Germinal center (tissue), 1 donor: ENCODE results near the gene NELFCD.

ENCODE experiments used
- DNase-seq: peaks from one replicate; pipeline ENCODE4 v3.0.0; 2012; ENCODE audit warnings: mixed read lengths, low spot score

The NELFCD gene

GRCh38 chr20:58994390-58995159 is 13.5 kb downstream of the NELFCD start:
- no peak for DNase-seq

- no peak for DNase-seq
These were observed 14.6 kb downstream of the NELFCD start for GRCh38 chr20:58995461-58996225.

GRCh38 chr20:58996226-58996611 is 15.2 kb downstream of the NELFCD start:
- no peak for DNase-seq

GRCh38 chr20:58997141-58997770 is 16.2 kb downstream of the NELFCD start:
- DNase-seq: no peak

DNA sequence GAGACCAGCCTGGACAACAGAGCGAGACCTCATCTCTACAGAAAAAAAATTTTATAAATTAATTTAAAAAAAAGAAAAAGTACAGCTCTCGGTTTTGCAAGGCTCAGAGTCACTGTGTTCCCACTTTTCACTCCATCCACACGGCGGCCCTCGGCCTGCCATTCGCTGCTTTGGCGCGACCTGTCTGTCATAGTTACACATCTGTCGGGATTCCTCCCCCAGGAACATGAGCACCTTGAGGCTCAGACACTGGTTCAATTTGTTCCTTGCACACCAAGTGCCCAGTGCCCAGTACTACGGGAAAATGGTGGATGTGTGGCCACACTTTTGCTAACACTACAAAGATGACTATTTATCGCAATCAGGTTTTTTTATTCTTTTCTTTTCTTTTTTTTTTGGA is 17.6 kb downstream of the NELFCD start:
- no peak for DNase-seq

DNA sequence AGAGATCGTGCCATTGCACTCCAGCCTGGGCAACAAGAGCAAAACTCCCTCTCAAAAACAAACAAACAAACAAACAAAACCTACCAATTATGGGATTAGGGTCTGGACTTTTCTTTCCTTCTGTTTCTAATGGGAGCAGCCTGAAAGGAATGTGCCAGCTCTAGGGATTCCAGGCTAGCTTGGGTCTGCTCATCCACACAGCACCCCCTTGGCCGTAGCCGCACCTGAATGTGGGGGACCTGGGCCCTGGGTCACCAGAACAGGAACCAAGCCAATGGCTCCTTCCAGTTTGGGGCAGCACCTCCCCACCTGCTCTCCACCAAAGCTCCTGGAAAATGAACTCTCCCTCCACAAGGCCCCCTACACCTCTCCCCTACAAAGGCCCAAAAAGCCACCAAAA is 19.3 kb downstream of the NELFCD start:
- DNase-seq: no peak

DNA sequence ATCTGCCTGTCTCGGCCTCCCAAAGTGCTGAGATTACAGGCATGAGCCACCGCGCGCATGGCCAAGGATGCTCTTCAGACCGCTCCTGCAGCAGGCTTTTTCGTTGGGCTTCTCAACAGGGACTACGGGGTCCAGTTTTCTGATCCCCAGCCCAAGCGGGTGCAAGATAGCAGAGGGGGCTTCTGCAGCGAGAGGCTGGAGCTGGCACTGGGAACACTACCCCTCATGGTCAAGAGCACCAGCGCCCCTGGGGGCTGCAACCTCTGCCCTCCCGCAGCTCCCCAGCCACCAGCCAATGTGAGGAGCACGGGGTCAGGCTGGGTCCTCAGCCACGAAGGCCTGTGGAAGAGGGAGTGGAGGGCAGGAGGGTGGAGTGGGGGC is 20.0 kb downstream of the NELFCD start:
- DNase-seq: no peak

DNA sequence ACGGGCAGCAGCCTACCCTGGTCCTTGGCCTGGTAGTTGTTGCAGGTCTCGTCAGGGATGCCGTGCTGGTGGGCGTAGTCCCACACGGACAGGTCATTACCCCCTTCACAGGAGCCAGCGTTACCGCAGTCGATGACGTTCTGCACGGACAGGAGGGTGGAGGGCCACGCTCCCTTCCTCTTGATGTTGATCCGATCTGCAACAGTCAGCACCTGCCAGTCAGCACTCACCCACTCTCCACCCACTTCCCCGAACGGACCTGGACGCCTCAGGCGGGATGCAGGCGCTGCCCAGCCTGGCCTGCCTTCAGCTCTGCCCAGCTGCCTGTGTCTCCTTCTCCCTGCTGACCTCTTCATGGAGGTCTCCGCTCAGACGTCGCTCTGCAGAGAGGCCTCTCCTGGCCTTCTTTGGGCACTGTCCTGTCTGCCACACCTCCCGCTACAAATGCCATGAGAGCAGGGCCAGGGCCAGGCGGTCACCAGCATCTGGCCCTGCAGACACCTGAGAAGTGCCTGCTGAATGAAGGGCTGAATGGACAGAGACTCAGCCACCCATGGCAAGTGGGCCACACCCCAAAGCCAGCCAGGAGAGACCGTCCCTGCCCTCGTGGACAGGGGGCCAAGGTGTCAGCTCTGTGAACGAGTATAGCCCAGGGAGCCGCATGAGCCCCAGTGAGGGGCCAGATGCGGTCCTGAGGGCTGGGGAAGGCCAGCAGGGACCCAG is 20.6 kb downstream of the NELFCD start:
- no peak for DNase-seq

DNA sequence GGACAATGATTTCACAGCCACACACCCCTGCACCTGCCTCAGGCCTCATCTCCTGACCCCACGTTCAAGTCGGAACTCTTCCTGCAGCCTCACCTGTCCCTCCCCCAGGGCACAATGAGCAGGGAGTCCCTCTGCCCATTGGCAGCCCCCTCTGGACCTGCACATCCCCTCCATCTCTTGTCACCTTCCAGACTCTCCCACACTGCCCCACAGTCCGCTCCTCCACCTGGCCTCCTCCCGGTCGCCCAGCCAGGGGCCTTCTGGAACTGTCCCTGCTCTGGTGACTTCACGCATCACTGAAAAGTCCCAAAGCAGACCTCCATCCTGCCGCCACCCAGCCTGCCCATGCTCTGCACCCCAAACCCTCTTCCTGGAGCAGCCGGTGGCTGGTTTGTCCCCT is 21.3 kb downstream of the NELFCD start:
- no peak for DNase-seq

- no peak for DNase-seq
These were observed 21.9 kb downstream of the NELFCD start for GRCh38 chr20:59002874-59003399.

DNA sequence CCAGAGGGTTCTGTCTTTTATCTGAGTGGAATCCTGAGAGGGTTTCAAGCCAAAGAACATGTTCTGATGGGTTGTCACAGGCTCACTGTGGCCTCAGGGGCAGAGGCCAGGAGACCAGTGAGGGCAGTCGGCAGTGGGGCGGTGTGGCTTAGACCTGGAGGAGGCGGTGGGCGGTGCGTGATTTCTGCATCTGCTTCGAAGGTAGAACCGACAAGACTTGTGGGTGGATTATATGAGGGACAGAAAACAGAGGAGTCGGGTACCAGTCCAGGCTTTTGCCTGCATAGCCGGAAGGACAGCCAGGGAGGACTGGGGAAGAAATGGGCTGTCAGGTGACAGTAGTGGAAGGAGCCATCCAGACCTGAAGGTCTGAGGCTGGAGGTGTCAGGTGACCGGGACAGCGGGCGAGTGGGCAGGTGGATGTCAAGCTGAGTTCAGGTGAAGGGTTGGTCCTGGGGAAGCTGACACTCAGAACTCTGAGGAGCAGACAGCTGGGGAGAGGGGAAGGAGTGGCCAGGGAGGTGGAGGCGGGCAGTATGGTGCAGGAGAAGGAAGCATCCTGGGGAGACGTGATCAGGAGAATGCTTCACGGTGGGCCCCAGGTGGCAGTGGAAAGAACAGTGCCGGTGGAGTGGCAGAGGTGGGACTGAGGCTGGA is 22.9 kb downstream of the NELFCD start:
- no peak for DNase-seq

DNA sequence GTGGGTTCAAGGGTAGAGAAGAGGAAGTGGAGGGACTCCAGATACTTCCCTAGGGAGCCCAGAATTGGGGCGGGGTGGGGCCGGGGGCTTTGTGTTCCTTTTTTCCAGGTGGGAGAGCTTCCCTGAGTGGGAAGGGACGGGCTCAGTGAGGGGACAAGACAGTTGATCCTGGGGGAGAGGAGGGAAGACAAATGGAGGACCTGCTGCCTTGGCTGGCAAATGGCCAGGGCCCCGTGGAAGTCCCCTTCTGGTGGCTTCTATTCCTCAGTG is 23.4 kb downstream of the NELFCD start:
- no peak for DNase-seq

DNA sequence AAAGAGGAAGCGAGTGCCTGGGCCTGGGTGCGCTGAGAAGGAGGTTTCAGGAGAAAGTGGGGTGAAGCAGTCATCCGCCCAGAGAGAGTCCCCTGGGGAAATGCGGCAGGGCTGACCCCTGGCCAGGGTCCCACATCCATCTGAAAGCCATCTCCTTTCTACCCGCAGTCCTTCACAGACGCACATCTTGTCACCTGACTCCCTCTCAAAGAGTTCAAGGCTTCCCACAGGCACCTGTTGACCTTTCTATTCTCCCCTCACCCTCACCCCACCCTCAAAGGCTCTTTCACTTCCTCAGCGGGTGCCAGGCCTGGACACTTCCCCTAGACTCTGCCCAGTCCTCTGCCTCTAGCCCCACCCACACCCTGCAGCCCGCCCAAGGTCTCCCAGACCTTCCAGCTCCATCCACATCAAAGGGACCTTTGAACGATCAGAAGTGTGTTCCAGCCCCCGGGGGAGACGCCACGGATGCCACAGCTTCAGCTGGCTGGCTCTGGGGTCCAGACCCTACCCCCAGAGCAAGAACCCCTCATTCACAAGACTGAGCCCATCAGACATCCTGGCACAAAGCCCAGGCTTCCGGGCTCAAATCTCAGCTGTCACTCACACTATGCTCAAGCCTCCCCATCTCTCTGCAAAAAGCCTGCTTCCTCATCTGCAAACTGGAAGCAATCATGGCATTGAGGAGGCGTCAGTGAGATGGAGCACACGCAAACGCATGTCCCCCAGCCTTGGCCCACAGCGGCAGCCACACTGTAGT is 23.9 kb downstream of the NELFCD start:
- peak; percentile 84 for DNase-seq

DNA sequence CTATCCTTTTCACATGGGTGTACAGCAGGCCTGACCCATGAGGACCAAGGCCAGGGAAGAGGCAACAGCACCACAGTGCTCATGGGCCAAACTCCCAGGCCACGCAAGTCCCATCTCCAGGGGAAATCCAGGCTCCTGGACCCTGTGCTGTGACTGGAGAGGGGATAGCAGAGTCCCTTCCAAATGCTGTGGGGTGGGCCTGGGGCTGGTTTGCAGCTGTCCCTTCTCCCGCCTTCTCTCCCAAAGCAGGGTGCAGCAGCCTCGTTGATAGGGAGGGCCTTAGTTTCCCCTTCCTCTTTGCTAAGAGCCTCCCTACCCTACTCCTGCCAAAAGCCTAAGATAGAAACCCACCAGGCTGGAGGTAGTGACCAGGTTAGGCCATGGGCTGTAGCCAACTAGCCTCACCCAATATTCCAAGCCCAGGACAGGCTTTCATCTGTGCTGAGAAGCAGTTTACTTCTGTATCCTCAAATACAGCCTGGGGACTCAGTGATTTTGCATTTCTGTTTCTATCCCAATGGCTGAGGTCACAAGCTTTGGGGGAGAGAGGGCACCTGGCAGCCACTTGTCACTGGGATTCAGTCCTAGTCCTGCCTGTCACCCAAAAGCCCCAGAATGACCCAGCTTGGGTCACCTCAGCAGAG is 24.6 kb downstream of the NELFCD start:
- DNase-seq: peak; percentile 38

- peak; percentile 45 for DNase-seq
These were observed 25.3 kb downstream of the NELFCD start for GRCh38 chr20:59006167-59006863.

- DNase-seq: peak; percentile 77
These were observed 26.0 kb downstream of the NELFCD start, which contains the start of gene CTSZ for GRCh38 chr20:59006864-59007664. Gene CTSZ (minus strand): TSS chr20:59007254. CDS start chr20:59007128, 126 bp downstream.

GRCh38 chr20:59007665-59008511 is 26.8 kb downstream of the NELFCD start:
- DNase-seq: peak; percentile 86

GRCh38 chr20:59008715-59009336 is 27.8 kb downstream of the NELFCD start:
- no peak for DNase-seq
